ENCODE measurements around the gene TEC. TPM values are rescaled to one million over a fixed set of nuclear protein-coding genes. Genes with fewer than 3 reads are reported as not detected.
A peak's percentile ranks its signal among the peaks of the same experiment; 100 is the strongest.
"Not testable (repeated sequence)": the region's sequence is repeated elsewhere in the genome, so short reads cannot be mapped to it uniquely, and the experiment has no call there.

TEC gene
- total and polyA plus RNA-seq, 2 experiments from 2014 or later = 2.9 to 3.0 TPM

DNA sequence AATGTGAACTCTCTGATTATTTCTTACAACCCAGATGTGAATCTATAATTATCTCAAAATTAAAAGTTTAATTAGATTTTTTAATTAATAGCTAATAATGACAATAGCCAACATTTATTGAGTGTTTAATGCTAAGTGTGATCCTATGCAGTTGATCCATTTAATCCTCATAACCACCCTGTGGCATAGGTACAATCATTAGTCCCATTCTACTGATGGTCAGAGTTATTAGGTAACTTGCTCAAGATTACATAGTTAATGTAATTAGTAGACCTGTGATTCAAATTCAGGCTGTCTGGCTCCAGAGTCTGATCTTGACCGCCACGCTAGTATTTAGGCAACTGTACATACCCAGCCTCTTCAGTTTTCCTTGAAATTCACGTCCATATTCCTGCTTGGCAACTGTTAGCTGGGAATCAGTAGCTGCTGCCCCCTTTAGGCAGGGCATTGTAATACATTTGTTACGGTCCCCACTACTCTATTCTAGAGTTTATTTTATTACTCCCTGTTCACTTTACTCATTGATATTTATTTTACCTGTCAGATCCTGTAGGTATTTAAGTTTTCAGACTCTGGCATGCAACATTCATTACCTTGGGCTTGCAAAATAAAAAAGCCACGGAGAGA, 20.6 kb upstream of the TEC start:
- peaks cover 23% of the 10 kb centered on the region for H3K36me3 Mint-ChIP-seq (ENCODE audit: low read depth)
- DNase-seq (ENCODE audit: low spot score) (peak; percentile 57), ATAC-seq (peak; percentile 62)
- peaks cover 34% of the 10 kb centered on the region for H3K9me3 Mint-ChIP-seq
- no peak overlapping the region for H3K27ac Mint-ChIP-seq
- H3K27me3 ChIP-seq (ENCODE audit: insufficient read depth) = no peaks in the 10 kb centered on the region
- H3K27me3 Mint-ChIP-seq (ENCODE audit: insufficient read depth, low read depth, poor library complexity) = no peaks in the 10 kb centered on the region
- no peaks in the 10 kb centered on the region for H3K9me2 ChIP-seq (ENCODE audit: insufficient read depth)
- no peak overlapping the region for H3K4me2 ChIP-seq
- H3K4me1 ChIP-seq (ENCODE audit: insufficient read depth) = no peaks in the 10 kb centered on the region; the same call in 1 of the 2 replicates
- H3K27ac ChIP-seq (ENCODE audit: low read depth) = no peak overlapping the region
- TF ChIP-seq, protein P1, sequence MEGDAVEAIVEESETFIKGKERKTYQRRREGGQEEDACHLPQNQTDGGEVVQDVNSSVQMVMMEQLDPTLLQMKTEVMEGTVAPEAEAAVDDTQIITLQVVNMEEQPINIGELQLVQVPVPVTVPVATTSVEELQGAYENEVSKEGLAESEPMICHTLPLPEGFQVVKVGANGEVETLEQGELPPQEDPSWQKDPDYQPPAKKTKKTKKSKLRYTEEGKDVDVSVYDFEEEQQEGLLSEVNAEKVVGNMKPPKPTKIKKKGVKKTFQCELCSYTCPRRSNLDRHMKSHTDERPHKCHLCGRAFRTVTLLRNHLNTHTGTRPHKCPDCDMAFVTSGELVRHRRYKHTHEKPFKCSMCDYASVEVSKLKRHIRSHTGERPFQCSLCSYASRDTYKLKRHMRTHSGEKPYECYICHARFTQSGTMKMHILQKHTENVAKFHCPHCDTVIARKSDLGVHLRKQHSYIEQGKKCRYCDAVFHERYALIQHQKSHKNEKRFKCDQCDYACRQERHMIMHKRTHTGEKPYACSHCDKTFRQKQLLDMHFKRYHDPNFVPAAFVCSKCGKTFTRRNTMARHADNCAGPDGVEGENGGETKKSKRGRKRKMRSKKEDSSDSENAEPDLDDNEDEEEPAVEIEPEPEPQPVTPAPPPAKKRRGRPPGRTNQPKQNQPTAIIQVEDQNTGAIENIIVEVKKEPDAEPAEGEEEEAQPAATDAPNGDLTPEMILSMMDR (conservative IDR thresholded peaks at IDR 0.05; ENCODE audit: low read depth in 2 of 2) = peak; percentile 80
- no peak for TF ChIP-seq ZNF114 (CRISPR knock-in tag; IDR thresholded peaks at IDR 0.05)
- no peaks in the 10 kb centered on the region for H3F3A ChIP-seq (replicated peaks; ENCODE audit: low read depth)
- H3K4me3 ChIP-seq = no peak overlapping the region
- no peaks in the 10 kb centered on the region for H3K4me1 Mint-ChIP-seq
- H2AFZ ChIP-seq = no peak overlapping the region
- no peak overlapping the region for H3K4me3 Mint-ChIP-seq
- H3K79me2 ChIP-seq (replicated peaks; ENCODE audit: insufficient read depth) = no peaks in the 10 kb centered on the region
- no peaks in the 10 kb centered on the region for H4K20me1 ChIP-seq (replicated peaks; ENCODE audit: insufficient read depth)
- H3K36me3 ChIP-seq (ENCODE audit: insufficient read depth) = no peaks in the 10 kb centered on the region

- not testable (repeated sequence) for H3K4me1 ChIP-seq (ENCODE audit: insufficient read depth); H4K20me1 ChIP-seq (replicated peaks; ENCODE audit: insufficient read depth); H3K4me2 ChIP-seq; H3K27ac Mint-ChIP-seq; H3F3A ChIP-seq (replicated peaks; ENCODE audit: low read depth); H2AFZ ChIP-seq; H3K36me3 ChIP-seq (ENCODE audit: insufficient read depth); H3K27me3 ChIP-seq (ENCODE audit: insufficient read depth); H3K9me2 ChIP-seq (ENCODE audit: insufficient read depth); DNase-seq (ENCODE audit: low spot score); H3K4me3 ChIP-seq; H3K27ac ChIP-seq (ENCODE audit: low read depth); H3K4me3 Mint-ChIP-seq; H3K79me2 ChIP-seq (replicated peaks; ENCODE audit: insufficient read depth); ATAC-seq; H3K27me3 Mint-ChIP-seq (ENCODE audit: insufficient read depth, low read depth, poor library complexity); H3K4me1 Mint-ChIP-seq
- peaks cover 51% of the 10 kb centered on the region for H3K9me3 Mint-ChIP-seq
- H3K36me3 Mint-ChIP-seq (ENCODE audit: low read depth) = peaks cover 29% of the 10 kb centered on the region
Measured at GRCh38 chr4:48286060-48286459, 16.4 kb upstream of the TEC start.

DNA sequence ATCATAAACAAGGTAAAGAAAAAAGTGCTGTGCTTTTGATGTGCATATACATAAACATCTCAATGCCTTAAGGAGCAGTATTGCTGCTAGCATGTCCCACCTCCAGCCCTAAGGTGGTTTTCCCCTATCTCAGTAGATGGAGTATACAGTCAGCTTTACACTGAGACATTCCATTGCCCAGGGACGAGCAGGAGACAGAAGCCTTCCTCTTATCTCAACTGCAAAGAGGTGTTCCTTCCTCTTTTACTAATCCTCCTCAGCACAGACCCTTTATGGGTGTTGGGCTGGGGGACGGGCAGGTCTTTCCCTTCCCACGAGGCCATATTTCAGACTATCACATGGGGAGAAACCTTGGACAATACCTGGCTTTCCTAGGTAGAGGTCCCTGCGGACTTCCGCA, 16.0 kb upstream of the TEC start:
- peaks cover 54% of the 10 kb centered on the region for H3K9me3 Mint-ChIP-seq
- H3K4me1 Mint-ChIP-seq; H3K4me1 ChIP-seq (ENCODE audit: insufficient read depth); H3K4me3 Mint-ChIP-seq; DNase-seq (ENCODE audit: low spot score); H3K27me3 ChIP-seq (ENCODE audit: insufficient read depth); H3K27ac Mint-ChIP-seq; H3K36me3 ChIP-seq (ENCODE audit: insufficient read depth); H3K79me2 ChIP-seq (replicated peaks; ENCODE audit: insufficient read depth); H3K27ac ChIP-seq (ENCODE audit: low read depth); H2AFZ ChIP-seq; H3F3A ChIP-seq (replicated peaks; ENCODE audit: low read depth); H3K4me3 ChIP-seq; H4K20me1 ChIP-seq (replicated peaks; ENCODE audit: insufficient read depth); ATAC-seq; H3K9me2 ChIP-seq (ENCODE audit: insufficient read depth); H3K27me3 Mint-ChIP-seq (ENCODE audit: insufficient read depth, low read depth, poor library complexity); H3K4me2 ChIP-seq: not testable (repeated sequence)
- H3K36me3 Mint-ChIP-seq (ENCODE audit: low read depth) = peaks cover 31% of the 10 kb centered on the region

DNA sequence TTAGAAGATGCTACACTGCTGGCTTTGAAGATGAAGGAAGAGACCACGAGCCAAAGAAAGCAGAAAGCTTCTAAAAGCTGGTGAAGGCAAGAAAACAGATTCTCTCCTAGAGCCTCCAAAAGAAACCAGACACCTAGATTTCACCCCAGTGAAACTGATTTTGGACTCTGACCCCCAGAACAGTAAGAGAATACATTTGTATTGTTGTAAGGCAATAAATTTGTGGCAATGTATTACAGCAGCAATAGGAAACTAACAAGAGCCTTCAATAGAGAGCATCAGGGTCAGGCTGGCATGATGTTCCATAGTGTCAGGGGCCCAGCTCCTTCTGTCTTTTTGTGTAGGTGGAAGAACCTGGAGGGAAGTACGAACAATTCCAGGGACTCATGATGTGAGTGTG, 6.0 kb upstream of the TEC start:
- Mint-ChIP-seq H3K27me3 (ENCODE audit: insufficient read depth, low read depth, poor library complexity) (peaks cover 2% of the 10 kb centered on the region), H3K4me1 (no peaks in the 10 kb centered on the region), H3K9me3 (peaks cover 26% of the 10 kb centered on the region), H3K4me3 (no peak overlapping the region), H3K36me3 (ENCODE audit: low read depth) (peaks cover 25% of the 10 kb centered on the region; the same call in 2 of the 3 replicates), H3K27ac (no peak overlapping the region)
- no peak overlapping the region for H3K4me2 ChIP-seq
- H3K9me2 ChIP-seq (ENCODE audit: insufficient read depth) = no peaks in the 10 kb centered on the region
- peaks cover 3% of the 10 kb centered on the region for H3F3A ChIP-seq (replicated peaks; ENCODE audit: low read depth)
- TF ChIP-seq STAT1 (IDR thresholded peaks at IDR 0.05; ENCODE audit: unreplicated experiment) = no peak
- no peaks in the 10 kb centered on the region for H3K27me3 ChIP-seq (ENCODE audit: insufficient read depth)
- H4K20me1 ChIP-seq (replicated peaks; ENCODE audit: insufficient read depth) = no peaks in the 10 kb centered on the region
- DNase-seq (ENCODE audit: low spot score) (no peak), ATAC-seq (no peak)
- H3K36me3 ChIP-seq (ENCODE audit: insufficient read depth) = no peaks in the 10 kb centered on the region
- no peaks in the 10 kb centered on the region for H3K79me2 ChIP-seq (replicated peaks; ENCODE audit: insufficient read depth)
- no peak overlapping the region for H2AFZ ChIP-seq
- H3K4me1 ChIP-seq (ENCODE audit: insufficient read depth) = no peaks in the 10 kb centered on the region; the same call in 1 of the 2 replicates
- H3K27ac ChIP-seq (ENCODE audit: low read depth) = no peak overlapping the region
- H3K4me3 ChIP-seq = no peak overlapping the region
